Measurements from ENCODE around the gene ZNF534.

- no peak for TF ChIP-seq PATZ1 (tag by site-specific recombination; IDR thresholded peaks at IDR 0.05)
- no peak for TF ChIP-seq CTCF (tag by site-specific recombination; IDR thresholded peaks at IDR 0.05)
- no peak for TF ChIP-seq ZBTB44 (tag by site-specific recombination; IDR thresholded peaks at IDR 0.05)
- TF ChIP-seq ZNF24 (tag by site-specific recombination; IDR thresholded peaks at IDR 0.05), result no peak
- no peak for TF ChIP-seq ZNF280D (tag by site-specific recombination; IDR thresholded peaks at IDR 0.05)
- no peak for TF ChIP-seq ATF2 (tag by site-specific recombination; IDR thresholded peaks at IDR 0.05; ENCODE audit: low read depth)
Measured at GRCh38 chr19:52492201-52492993, 63.4 kb downstream of the ZNF534 start.
